Gastrocnemius medialis (tissue), 4 donors: ENCODE data around the gene CERKL. TPM values are rescaled to one million over a fixed set of nuclear protein-coding genes. Genes with fewer than 3 reads are reported as not detected.

ENCODE experiments used
- ATAC-seq, 2 donors: fragments of 150-250 bp; one replicate each; pipeline ENCODE4 v1.9.1; 2016
- DNase-seq, 2 donors: peaks; one replicate each; pipeline ENCODE4 v3.0.0-alpha.2; 2019
- H3K27ac ChIP-seq, 4 donors: fragments of 200-600 bp; sonication (generic); 1 replicate in 1 of 4; 2 replicates in 3 of 4; pipeline ENCODE4 v1.5.1; 2016 to 2018; ENCODE audit warnings: mild to moderate bottlenecking in 2 of 4, moderate library complexity in 1 of 4
- H3K27me3 ChIP-seq, 3 donors: fragments of 200-600 bp; sonication (generic) in 2 of 3; 1 replicate in 1 of 3; 2 replicates in 2 of 3; pipeline versions ENCODE4 v1.5.1 to v1.6.0; 2016 to 2019; ENCODE audit warnings: mild to moderate bottlenecking in 1 of 3, moderate library complexity in 1 of 3
- H3K36me3 ChIP-seq, 2 donors: fragments of 200-600 bp; sonication (generic) in 1 of 2; one replicate each; pipeline ENCODE4 v1.5.1; 2017 to 2018
- H3K4me1 ChIP-seq, 2 donors: fragments of 200-600 bp; sonication (generic) in 1 of 2; one replicate each; pipeline ENCODE4 v1.5.1; 2016 to 2017; ENCODE audit warnings: mild to moderate bottlenecking in 2 of 2
- H3K4me3 ChIP-seq, 4 donors: fragments of 200-600 bp; sonication (generic) in 3 of 4; 1 replicate in 1 of 4; 2 replicates in 3 of 4; pipeline ENCODE4 v1.5.1; 2016 to 2019; ENCODE audit warnings: mild to moderate bottlenecking in 2 of 4
- H3K9me3 ChIP-seq, 3 donors: fragments of 200-600 bp; sonication (generic) in 2 of 3; 1 replicate in 1 of 3; 2 replicates in 2 of 3; pipeline ENCODE4 v1.5.1; 2016 to 2019
- CTCF ChIP-seq, 5 experiments: fragments of 450-650 bp in 3 of 5; fragments of 200-600 bp in 2 of 5; sonication (generic) in 2 of 5; IDR thresholded peaks in 4 of 5; conservative IDR thresholded peaks in 1 of 5; 1 replicate in 4 of 5; 2 replicates in 1 of 5; pipeline ENCODE4 v1.5.1; 2016 to 2019; ENCODE audit warnings: antibody characterized with exemption in 5 of 5, mild to moderate bottlenecking in 3 of 5, moderate library complexity in 3 of 5
- POLR2A ChIP-seq, 2 donors: fragments of 450-650 bp; IDR thresholded peaks; one replicate each; pipeline ENCODE4 v1.6.1; 2017; ENCODE audit warnings: antibody characterized with exemption in 2 of 2, mild to moderate bottlenecking in 2 of 2, moderate library complexity in 2 of 2
- in situ Hi-C, 4 donors: fragments of 200-750 bp; cut with MboI; loops; one replicate each; pipeline versions ENCODE4 v1.15.0 to v1.8.0; 2017; ENCODE audit warnings: low sequenced_read_pairs in 4 of 4
- intact Hi-C: fragments of 100-400 bp; cut with DNase I; formaldehyde crosslinking; loops from one replicate; pipeline ENCODE4 v1.15.1; 2023; ENCODE audit warnings: low total_unique reads
- total RNA-seq, 4 donors: library from RNA; depleted of rRNA; stranded (reverse); fragments of >200 nt; gene quantifications; one replicate each; pipeline versions ENCODE4 v1.1.0 to v1.2.3, GENCODE V29; 2016

The CERKL gene
- total RNA-seq, 4 donors from 2014 or later, result 0.07 TPM; not detected in 3

- in situ Hi-C loops (no loop called here), intact Hi-C loops (no loop called here)
- ATAC-seq (no peak), DNase-seq (no peak)
- TF ChIP-seq POLR2A (IDR thresholded peaks at IDR 0.05) (no peak), CTCF (IDR thresholded peaks at IDR 0.05 in 4 of 5, conservative IDR thresholded peaks at IDR 0.05 in 1 of 5) (no peak)
- H3K4me3 ChIP-seq, result no peak overlapping the region
- no peaks in the 10 kb centered on the region for H3K4me1 ChIP-seq
- H3K27me3 ChIP-seq, result peaks cover 2 to 6% (median 3%) of the 10 kb centered on the region in 3 donors
- no peak overlapping the region for H3K27ac ChIP-seq
- no peaks in the 10 kb centered on the region for H3K36me3 ChIP-seq
- H3K9me3 ChIP-seq, result no peaks in the 10 kb centered on the region
These were observed 15.5 kb upstream of the CERKL start for GRCh38 chr2:181672255-181673008.

- Histone ChIP-seq H3K4me1 (no peaks in the 10 kb centered on the region), H3K27me3 (peaks cover 0 to 4% (median 0%) of the 10 kb centered on the region in 3 donors), H3K4me3 (no peak overlapping the region), H3K27ac (no peak overlapping the region), H3K9me3 (no peaks in the 10 kb centered on the region), H3K36me3 (no peaks in the 10 kb centered on the region)
- intact Hi-C loops (no loop called here), in situ Hi-C loops (no loop called here)
- TF ChIP-seq POLR2A (IDR thresholded peaks at IDR 0.05), result no peak
- TF ChIP-seq CTCF (IDR thresholded peaks at IDR 0.05 in 4 of 5, conservative IDR thresholded peaks at IDR 0.05 in 1 of 5), result no peak
- no peak for ATAC-seq
- DNase-seq, result no peak
These were observed 13.7 kb upstream of the CERKL start for GRCh38 chr2:181670632-181671031.

GRCh38 chr2:181667234-181667633 lies 10.3 kb upstream of the CERKL start:
- intact Hi-C loops, result no loop called here

GRCh38 chr2:181662287-181662686 lies 5.4 kb upstream of the CERKL start:
- Histone ChIP-seq H3K4me1 (no peaks in the 10 kb centered on the region), H3K4me3 (no peak overlapping the region), H3K27me3 (peaks cover 2 to 11% (median 7%) of the 10 kb centered on the region in 3 donors), H3K27ac (no peak overlapping the region), H3K9me3 (no peaks in the 10 kb centered on the region), H3K36me3 (no peaks in the 10 kb centered on the region)
- in situ Hi-C loops (no loop called here), intact Hi-C loops (no loop called here)
- TF ChIP-seq POLR2A (IDR thresholded peaks at IDR 0.05) (no peak), CTCF (IDR thresholded peaks at IDR 0.05 in 4 of 5, conservative IDR thresholded peaks at IDR 0.05 in 1 of 5) (no peak)
- ATAC-seq (no peak), DNase-seq (no peak)

More at GRCh38 chr2:181667234-181667633, 10.3 kb upstream of the CERKL start:
- H3K36me3 ChIP-seq, result no peaks in the 10 kb centered on the region
- no peaks in the 10 kb centered on the region for H3K27me3 ChIP-seq
- no peak for TF ChIP-seq CTCF (IDR thresholded peaks at IDR 0.05 in 4 of 5, conservative IDR thresholded peaks at IDR 0.05 in 1 of 5)
- TF ChIP-seq POLR2A (IDR thresholded peaks at IDR 0.05), result no peak
- H3K4me1 ChIP-seq, result no peaks in the 10 kb centered on the region
- DNase-seq (no peak), ATAC-seq (no peak)
- no peak overlapping the region for H3K4me3 ChIP-seq
- no peak overlapping the region for H3K27ac ChIP-seq
- in situ Hi-C loops, result no loop called here
- no peaks in the 10 kb centered on the region for H3K9me3 ChIP-seq
